Measurements from ENCODE around the gene NEK1.
"Not testable (repeated sequence)": the region's sequence is repeated elsewhere in the genome, so short reads cannot be mapped to it uniquely, and the experiment has no call there.

The NEK1 gene

GRCh38 chr4:169626331-169627282 lies 14.2 kb upstream of the NEK1 start:
- no peak for DNase-seq (ENCODE audit: low read depth)

GRCh38 chr4:169625886-169626285 lies 13.5 kb upstream of the NEK1 start:
- no peak for DNase-seq (ENCODE audit: low read depth)

GRCh38 chr4:169624012-169624411 lies 11.6 kb upstream of the NEK1 start:
- not testable (repeated sequence) for DNase-seq (ENCODE audit: low read depth)

- no peak for DNase-seq (ENCODE audit: low read depth)
These were observed 10.2 kb upstream of the NEK1 start for GRCh38 chr4:169622566-169622965.

- peak; percentile 66 for DNase-seq (ENCODE audit: low read depth)
These were observed 9.5 kb upstream of the NEK1 start for GRCh38 chr4:169621731-169622492.

- DNase-seq (ENCODE audit: low read depth), result no peak
These were observed 8.5 kb upstream of the NEK1 start for GRCh38 chr4:169620880-169621248.

- peak; percentile 96 for DNase-seq (ENCODE audit: low read depth)
These were observed 7.8 kb upstream of the NEK1 start, which contains the start of gene CLCN3 for GRCh38 chr4:169619958-169620879. CLCN3 (plus strand) TSS chr4:169620578; CDS start chr4:169635929, 15,351 bp downstream.

- peak; percentile 21 for DNase-seq (ENCODE audit: low read depth)
These were observed 7.2 kb upstream of the NEK1 start for GRCh38 chr4:169619518-169619957.

- DNase-seq (ENCODE audit: low read depth), result no peak
These were observed 6.6 kb upstream of the NEK1 start for GRCh38 chr4:169618986-169619385.

- no peak for DNase-seq (ENCODE audit: low read depth)
These were observed 5.9 kb upstream of the NEK1 start for GRCh38 chr4:169618286-169618685.

- DNase-seq (ENCODE audit: low read depth), result no peak
These were observed 4.9 kb upstream of the NEK1 start for GRCh38 chr4:169617306-169617705.

GRCh38 chr4:169616846-169617245 lies 4.5 kb upstream of the NEK1 start:
- DNase-seq (ENCODE audit: low read depth), result no peak

- no peak for DNase-seq (ENCODE audit: low read depth)
These were observed 3.2 kb upstream of the NEK1 start for GRCh38 chr4:169615467-169616106.

GRCh38 chr4:169612871-169613859 lies 782 bp upstream of the NEK1 start:
- DNase-seq (ENCODE audit: low read depth), result peak; percentile 66

GRCh38 chr4:169611157-169611556 lies 1.2 kb downstream of the NEK1 start:
- DNase-seq (ENCODE audit: low read depth), result no peak

- no peak for DNase-seq (ENCODE audit: low read depth)
These were observed 7.5 kb downstream of the NEK1 start for GRCh38 chr4:169604903-169605331.

- peak; percentile 45 for DNase-seq (ENCODE audit: low read depth)
These were observed 8.1 kb downstream of the NEK1 start for GRCh38 chr4:169604131-169604900.

GRCh38 chr4:169603312-169603711 lies 9.1 kb downstream of the NEK1 start:
- no peak for DNase-seq (ENCODE audit: low read depth)

Data from fibroblast of gingiva (primary cell).